Islet of Langerhans (tissue), 1 donor: ENCODE data around the gene TDRD3.
A peak's percentile ranks its signal among the peaks of the same experiment; 100 is the strongest.
"Not testable (repeated sequence)": the region's sequence is repeated elsewhere in the genome, so short reads cannot be mapped to it uniquely, and the experiment has no call there.

Experiments
- FAIRE-seq: peaks from one replicate; lab custom pipeline; 2011; peaks lifted over from hg19 to GRCh38; lab: Jason Lieb, UNC

The TDRD3 gene

GRCh38 chr13:60396783-60397703 is at the start of gene TDRD3:
Gene TDRD3 (plus strand): TSS chr13:60397220. CDS start chr13:60397365, 145 bp downstream.
- no peak for FAIRE-seq

- FAIRE-seq, result no peak
Observed at GRCh38 chr13:60347690-60348089, 49.3 kb upstream of the TDRD3 start.

GRCh38 chr13:60348097-60348496 is 48.9 kb upstream of the TDRD3 start:
- no peak for FAIRE-seq

- FAIRE-seq, result no peak
Observed at GRCh38 chr13:60351326-60351725, 45.7 kb upstream of the TDRD3 start.

GRCh38 chr13:60351855-60352615 is 45.0 kb upstream of the TDRD3 start:
- FAIRE-seq, result no peak

GRCh38 chr13:60352644-60353043 is 44.4 kb upstream of the TDRD3 start:
- no peak for FAIRE-seq

- FAIRE-seq, result no peak
Observed at GRCh38 chr13:60355056-60355455, 42.0 kb upstream of the TDRD3 start.

- no peak for FAIRE-seq
Observed at GRCh38 chr13:60356970-60357369, 40.0 kb upstream of the TDRD3 start.

GRCh38 chr13:60358453-60358852 is 38.6 kb upstream of the TDRD3 start:
- FAIRE-seq, result no peak

GRCh38 chr13:60363288-60363687 is 33.7 kb upstream of the TDRD3 start:
- FAIRE-seq, result no peak

GRCh38 chr13:60369242-60369641 is 27.8 kb upstream of the TDRD3 start:
- FAIRE-seq, result no peak

GRCh38 chr13:60370343-60370742 is 26.7 kb upstream of the TDRD3 start:
- no peak for FAIRE-seq

- FAIRE-seq, result no peak
Observed at GRCh38 chr13:60372141-60372540, 24.9 kb upstream of the TDRD3 start.

- FAIRE-seq, result not testable (repeated sequence)
Observed at GRCh38 chr13:60379282-60379681, 17.7 kb upstream of the TDRD3 start.

GRCh38 chr13:60379837-60380565 is 17.0 kb upstream of the TDRD3 start:
- no peak for FAIRE-seq

- FAIRE-seq, result no peak
Observed at GRCh38 chr13:60384911-60385310, 12.1 kb upstream of the TDRD3 start.

- no peak for FAIRE-seq
Observed at GRCh38 chr13:60386250-60386649, 10.8 kb upstream of the TDRD3 start.

GRCh38 chr13:60392131-60392530 is 4.9 kb upstream of the TDRD3 start:
- FAIRE-seq, result no peak

- peak; percentile 65 for FAIRE-seq
Observed at GRCh38 chr13:60395971-60396782, 843 bp upstream of the TDRD3 start.

- no peak for FAIRE-seq
Observed at GRCh38 chr13:60397704-60398378, 821 bp downstream of the TDRD3 start.

GRCh38 chr13:60398379-60398891 is 1.4 kb downstream of the TDRD3 start:
- peak; percentile 9 for FAIRE-seq
